Chondrocyte (in vitro differentiated cells): ENCODE measurements around the gene CHMP2A. TPM values are rescaled to one million over a fixed set of nuclear protein-coding genes. Genes with fewer than 3 reads are reported as not detected.
A peak's percentile ranks its signal among the peaks of the same experiment; 100 is the strongest.
"Not testable (repeated sequence)": the region's sequence is repeated elsewhere in the genome, so short reads cannot be mapped to it uniquely, and the experiment has no call there.

Source experiments
- DNase-seq: peaks from one replicate; pipeline ENCODE4 v3.0.0; 2021; ENCODE audit warnings: mixed read lengths, low spot score
- H3K27ac Mint-ChIP-seq: one replicate; pipeline ENCODE4 v1.8.0; 2021; ENCODE audit warnings: mild to moderate bottlenecking, moderate library complexity, mixed read lengths; ENCODE audit not compliant: unreplicated experiment
- H3K27me3 Mint-ChIP-seq: 2 replicates; pipeline ENCODE4 v1.8.0; 2021; ENCODE audit warnings: low read depth, mixed read lengths
- H3K36me3 Mint-ChIP-seq: 2 replicates; pipeline ENCODE4 v1.8.0; 2021; ENCODE audit warnings: low read depth, mixed read lengths
- H3K4me1 Mint-ChIP-seq: 2 replicates; pipeline ENCODE4 v1.8.0; 2021; ENCODE audit warnings: low read depth, mild to moderate bottlenecking, mixed read lengths
- H3K4me3 Mint-ChIP-seq: one replicate; pipeline ENCODE4 v1.8.0; 2021; ENCODE audit warnings: mild to moderate bottlenecking, moderate library complexity, mixed read lengths; ENCODE audit not compliant: unreplicated experiment
- H3K9me3 Mint-ChIP-seq: 2 replicates; pipeline ENCODE4 v1.8.0; 2021; ENCODE audit warnings: low read depth, mixed read lengths
- total RNA-seq: library from RNA; stranded (reverse); gene quantifications from 3 replicates; pipeline ENCODE4 v1.2.1, GENCODE V29; 2021
- TF ChIP-seq, protein P1 (sequence below): fragments of 200-600 bp; sonication (generic); IDR thresholded peaks from 2 replicates; pipeline ENCODE4 v1.5.0; 2021; ENCODE audit warnings: antibody characterized with exemption, mild to moderate bottlenecking, moderate library complexity

CHMP2A gene
- total RNA-seq, 1 donor from 2014 or later, result 85.1 TPM

DNA sequence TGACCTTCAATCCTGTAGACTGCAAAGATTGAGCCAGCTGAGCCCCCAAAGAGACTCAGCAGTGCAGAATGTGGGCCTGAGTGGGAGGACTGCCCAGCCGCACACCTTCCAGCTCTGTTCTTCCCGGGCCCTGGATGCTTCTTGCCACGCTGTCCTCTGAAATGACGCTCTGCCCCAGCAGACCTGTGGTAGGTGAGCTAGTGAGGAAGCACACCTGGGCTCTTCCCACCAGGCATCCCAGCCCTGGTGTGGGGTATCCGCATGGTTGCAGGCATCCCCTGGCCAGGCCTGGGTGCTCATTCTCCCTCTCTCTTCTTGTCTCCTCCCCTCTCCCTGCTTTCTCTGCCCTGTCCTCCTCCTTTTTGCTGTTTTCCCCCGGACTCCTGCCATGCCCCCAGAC, 28.1 kb upstream of the CHMP2A start:
- Mint-ChIP-seq H3K4me1 (peaks cover 10% of the 10 kb centered on the region), H3K4me3 (no peak overlapping the region), H3K27ac (peak overlapping the region; percentile 77), H3K9me3 (no peaks in the 10 kb centered on the region), H3K27me3 (no peaks in the 10 kb centered on the region), H3K36me3 (peaks cover 11% of the 10 kb centered on the region)
- DNase-seq, result peak; percentile 40
- TF ChIP-seq, protein P1, sequence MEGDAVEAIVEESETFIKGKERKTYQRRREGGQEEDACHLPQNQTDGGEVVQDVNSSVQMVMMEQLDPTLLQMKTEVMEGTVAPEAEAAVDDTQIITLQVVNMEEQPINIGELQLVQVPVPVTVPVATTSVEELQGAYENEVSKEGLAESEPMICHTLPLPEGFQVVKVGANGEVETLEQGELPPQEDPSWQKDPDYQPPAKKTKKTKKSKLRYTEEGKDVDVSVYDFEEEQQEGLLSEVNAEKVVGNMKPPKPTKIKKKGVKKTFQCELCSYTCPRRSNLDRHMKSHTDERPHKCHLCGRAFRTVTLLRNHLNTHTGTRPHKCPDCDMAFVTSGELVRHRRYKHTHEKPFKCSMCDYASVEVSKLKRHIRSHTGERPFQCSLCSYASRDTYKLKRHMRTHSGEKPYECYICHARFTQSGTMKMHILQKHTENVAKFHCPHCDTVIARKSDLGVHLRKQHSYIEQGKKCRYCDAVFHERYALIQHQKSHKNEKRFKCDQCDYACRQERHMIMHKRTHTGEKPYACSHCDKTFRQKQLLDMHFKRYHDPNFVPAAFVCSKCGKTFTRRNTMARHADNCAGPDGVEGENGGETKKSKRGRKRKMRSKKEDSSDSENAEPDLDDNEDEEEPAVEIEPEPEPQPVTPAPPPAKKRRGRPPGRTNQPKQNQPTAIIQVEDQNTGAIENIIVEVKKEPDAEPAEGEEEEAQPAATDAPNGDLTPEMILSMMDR, result no peak

DNA sequence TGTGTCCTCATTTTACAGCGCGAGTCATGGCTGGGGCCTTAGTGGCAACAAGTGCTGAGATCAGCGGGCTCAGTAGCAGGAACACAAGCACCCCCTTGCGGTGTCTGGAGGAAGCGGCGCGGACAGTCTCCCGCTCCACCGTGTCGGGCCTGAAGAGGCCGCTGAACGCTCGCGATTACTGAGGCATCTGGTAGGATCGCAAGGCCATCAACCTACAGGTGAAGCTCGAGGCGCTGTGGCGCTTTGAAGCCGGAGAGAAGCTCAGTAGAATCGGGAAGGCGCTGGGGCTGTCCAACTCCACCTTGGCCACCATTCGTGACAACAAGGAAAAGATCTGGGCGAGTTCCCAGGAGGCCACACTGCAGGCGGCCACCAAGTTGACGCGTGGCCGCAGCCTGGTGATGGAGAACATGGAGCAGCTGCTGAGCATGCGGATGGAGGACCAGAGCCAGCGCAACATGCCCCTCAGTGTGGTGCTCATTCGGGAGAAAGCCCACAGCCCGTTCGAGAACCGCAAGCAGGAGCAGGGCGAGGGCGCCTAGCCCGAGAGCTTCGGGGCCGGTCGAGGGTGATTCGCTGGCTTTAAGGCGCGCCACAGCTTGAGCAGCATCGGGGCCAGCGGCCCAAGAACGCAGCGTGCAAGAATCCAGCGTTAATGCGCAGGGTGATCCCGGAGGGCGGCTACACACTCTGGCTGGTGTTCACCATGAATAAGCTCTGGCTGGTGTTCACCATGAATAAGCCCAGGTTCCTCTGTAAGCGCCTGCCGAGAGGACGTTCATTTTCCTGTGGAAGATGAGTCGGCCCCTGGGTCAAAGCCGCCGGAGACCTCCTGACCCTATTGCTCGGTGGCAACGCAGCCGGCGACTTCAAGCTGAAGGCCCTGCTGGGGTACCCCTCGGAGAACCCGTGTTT, 26.6 kb upstream of the CHMP2A start:
- Mint-ChIP-seq H3K4me3 (no peak overlapping the region), H3K27ac (peak overlapping the region; percentile 80), H3K36me3 (peaks cover 11% of the 10 kb centered on the region), H3K27me3 (no peaks in the 10 kb centered on the region), H3K4me1 (peaks cover 10% of the 10 kb centered on the region), H3K9me3 (no peaks in the 10 kb centered on the region)
- DNase-seq, result peak; percentile 77
- TF ChIP-seq, protein P1, result peak; percentile 83

DNA sequence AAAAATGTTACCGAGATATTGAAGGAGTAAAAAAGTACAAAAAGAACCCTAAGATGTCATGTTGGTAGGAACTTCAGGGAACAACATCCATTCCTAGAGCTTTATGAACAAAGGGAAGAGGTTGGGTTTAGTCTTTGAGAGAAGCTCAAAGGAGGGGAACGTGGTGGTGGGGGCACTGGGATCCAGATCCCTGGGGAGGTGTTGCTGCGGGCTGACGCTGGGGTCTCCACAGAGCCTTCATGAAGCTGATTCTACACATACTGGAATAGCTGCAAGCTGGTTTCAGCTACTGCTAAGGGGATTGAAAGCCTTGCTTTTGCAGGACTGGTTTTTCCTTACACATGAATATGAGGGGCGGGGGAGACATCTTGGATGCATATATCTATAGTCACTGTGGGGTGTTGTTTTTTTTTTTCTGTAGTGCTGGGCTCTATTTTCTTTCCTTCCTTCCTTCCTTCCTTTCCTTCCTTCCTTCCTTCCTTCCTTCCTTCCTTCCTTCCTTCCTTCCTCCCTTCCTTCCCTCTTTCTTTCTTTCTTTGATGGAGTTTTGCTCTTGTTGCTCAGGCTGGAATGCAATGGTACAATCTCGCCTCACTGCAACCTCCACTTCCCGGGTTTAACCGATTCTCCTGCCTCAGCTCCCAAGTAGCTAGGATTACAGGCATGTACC, 24.7 kb upstream of the CHMP2A start:
- H3K27ac Mint-ChIP-seq, result no peak overlapping the region
- DNase-seq, result no peak
- no peak overlapping the region for H3K4me3 Mint-ChIP-seq
- H3K9me3 Mint-ChIP-seq, result no peaks in the 10 kb centered on the region
- no peaks in the 10 kb centered on the region for H3K27me3 Mint-ChIP-seq
- H3K36me3 Mint-ChIP-seq, result peaks cover 11% of the 10 kb centered on the region
- H3K4me1 Mint-ChIP-seq, result peaks cover 13% of the 10 kb centered on the region
- TF ChIP-seq, protein P1, result no peak

DNA sequence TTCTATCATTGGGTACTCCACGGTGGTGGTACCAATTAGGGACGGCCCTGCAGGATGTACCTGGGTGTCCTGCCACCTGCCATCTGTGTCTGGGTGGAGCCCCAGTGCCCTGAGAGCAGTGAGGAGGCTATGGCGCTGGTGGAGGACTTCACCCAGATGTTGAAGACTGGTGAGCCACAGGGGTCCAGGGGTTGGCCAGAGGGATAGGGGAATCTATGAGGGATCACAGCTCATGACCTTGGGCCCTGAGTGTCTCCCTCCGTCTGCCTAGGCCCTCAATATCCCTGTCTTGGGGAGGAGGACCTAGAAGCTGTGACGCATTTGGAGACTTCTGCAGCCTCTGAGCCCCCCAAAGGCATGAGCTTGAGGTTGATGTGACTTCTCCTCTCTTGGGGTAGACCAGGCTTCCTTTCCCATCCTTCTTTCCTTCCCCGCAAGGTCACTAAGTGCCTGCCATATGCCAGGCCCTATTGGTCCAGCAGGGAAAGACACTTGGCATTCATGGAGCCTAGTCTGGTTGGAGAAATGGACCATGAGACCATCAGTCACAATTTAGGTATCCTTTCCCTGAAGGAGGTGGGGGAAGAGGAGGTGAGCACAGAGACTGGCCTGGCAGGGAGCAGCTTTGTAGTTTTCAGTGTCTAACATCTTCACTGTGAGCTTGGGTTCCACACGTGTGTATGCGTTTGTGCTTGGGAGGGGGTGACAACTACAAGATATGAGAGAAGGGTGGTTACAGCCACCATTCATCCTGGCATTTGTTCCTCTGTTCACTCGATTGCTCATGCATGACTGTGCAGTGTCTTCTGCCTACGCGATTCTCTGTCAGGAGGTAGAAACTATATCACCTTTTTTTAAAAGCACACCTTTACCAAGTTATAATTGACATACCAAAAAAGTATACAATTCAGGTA, 23.4 kb upstream of the CHMP2A start:
- TF ChIP-seq, protein P1, result no peak
- Mint-ChIP-seq H3K4me3 (no peak overlapping the region), H3K27me3 (no peaks in the 10 kb centered on the region), H3K9me3 (no peaks in the 10 kb centered on the region), H3K4me1 (peaks cover 26% of the 10 kb centered on the region), H3K27ac (peak overlapping the region; percentile 11), H3K36me3 (peaks cover 11% of the 10 kb centered on the region)
- peak; percentile 42 for DNase-seq

DNA sequence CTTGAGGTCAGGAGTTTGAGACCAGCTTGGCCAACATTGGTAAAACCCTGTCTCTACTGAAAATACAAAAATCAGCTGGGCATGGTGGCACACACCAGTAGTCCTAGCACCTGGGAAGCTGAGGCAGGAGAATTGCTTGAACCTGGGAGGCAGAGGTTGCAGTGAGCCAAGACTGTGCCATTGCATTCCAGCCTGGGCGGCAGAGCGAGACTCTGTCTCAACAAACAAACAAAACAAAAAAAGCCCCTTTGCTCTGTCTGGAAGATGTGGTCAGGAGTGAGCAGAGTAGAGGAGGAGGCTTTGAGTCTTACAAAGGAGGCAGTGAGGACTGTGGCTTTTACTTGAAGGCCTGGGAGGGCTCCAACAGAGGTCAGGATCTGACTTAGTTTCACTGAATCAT, 22.7 kb upstream of the CHMP2A start:
- not testable (repeated sequence) for H3K4me3 Mint-ChIP-seq, H3K9me3 Mint-ChIP-seq, H3K27me3 Mint-ChIP-seq, H3K36me3 Mint-ChIP-seq, H3K27ac Mint-ChIP-seq, DNase-seq
- peaks cover 26% of the 10 kb centered on the region for H3K4me1 Mint-ChIP-seq
